Superior temporal gyrus (tissue), 1 donor: ENCODE data around the gene DGKQ.
"Not testable (repeated sequence)": the region's sequence is repeated elsewhere in the genome, so short reads cannot be mapped to it uniquely, and the experiment has no call there.

Experiments used
- DNase-seq: peaks from one replicate; pipeline ENCODE4 v3.0.0-alpha.2; 2016; ENCODE audit errors: extremely low spot score

The DGKQ gene

DNA sequence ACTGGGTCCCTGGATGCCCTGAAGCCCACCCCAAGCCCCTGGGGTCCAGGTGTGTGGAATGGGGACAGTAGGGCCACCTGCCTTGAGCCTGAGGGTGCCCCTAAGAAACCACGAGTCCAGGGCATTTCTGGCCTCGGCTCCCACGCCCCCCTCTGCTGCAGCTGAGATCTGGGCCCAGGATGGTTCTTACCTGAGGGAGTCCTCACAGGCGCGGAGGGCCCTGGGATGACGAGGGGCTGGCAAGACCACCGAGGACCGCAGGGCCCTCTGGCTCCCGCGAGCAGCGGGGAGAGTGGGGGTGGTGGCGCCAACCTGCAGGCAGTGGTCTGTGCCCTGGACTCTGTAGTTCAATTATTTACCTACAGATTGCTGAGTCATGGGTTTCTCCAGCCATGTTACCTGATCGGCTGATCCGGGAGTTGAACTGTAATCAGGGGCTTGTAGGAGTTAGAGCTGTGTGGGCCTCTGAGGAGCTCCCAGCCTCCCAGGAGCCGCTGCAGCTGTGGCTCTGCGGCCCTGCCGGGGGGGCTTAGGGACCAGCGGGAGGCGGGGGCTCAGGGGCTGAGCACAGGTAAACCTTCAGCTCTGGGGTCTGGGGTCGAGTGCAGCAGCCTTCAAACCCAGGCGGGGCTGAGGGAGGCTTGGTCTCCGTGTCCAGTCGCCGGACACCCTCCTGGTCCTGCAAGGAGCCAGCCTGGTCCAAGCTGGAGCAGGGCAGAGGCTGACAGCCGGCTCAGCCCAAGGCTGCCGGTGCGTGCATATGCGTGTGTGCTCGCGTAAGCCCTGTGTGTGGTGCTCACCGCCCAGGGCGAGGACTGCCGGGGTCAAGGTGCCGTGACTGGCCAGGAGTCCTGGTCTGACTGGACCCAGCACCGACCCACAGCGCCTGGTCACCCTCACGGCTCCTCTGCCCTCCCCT, 20.0 kb upstream of the DGKQ start, which contains the start of gene SLC26A1:
SLC26A1 (minus strand) TSS at position 294 of the 919 bp plus-strand sequence. CDS start 1,701 bp downstream, outside the sequence.
- no peak for DNase-seq

- DNase-seq: no peak
Measured at GRCh38 chr4:992297-993110, 19.1 kb upstream of the DGKQ start.

DNA sequence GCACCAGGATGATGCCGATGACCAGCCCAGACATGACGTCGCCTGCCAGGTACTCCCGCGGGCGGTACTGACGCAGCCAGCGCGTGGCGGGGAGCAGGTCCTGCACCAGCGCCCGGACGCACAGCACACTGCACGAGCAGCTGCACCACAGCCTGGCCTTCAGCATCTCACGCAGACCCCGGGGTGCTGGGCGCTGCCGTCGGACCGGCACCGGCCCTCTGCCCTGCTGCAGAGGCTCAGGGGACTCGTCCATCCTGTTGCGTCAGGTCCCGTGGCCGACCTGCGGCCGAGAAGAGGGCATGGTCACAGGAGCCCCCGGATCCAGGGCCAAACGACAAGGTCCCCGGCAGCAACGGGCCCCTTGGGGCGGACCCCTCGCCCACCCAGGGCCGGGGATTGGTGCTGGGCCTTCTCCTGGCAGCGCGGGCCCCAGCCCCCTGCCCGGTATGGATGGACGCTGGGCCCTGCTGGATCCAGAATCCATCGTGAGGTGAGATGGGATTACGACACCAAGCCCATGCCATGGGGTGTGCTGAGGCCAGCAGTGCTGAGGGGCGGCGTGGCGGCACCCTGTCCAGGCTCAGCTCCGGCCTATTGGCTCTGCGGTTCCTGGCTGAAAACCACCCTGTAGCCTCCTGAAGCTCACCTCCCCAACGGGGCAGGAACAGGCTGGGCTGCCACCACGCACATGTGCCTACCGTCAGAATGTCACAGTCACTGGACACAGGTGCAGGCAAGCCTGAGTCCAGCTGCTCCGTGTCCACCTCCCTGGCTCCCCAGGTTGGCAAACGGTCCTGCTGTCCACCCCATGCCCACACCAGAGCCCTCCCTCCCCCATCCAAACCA, 18.3 kb upstream of the DGKQ start:
- no peak for DNase-seq

- no peak for DNase-seq
Measured at GRCh38 chr4:990746-991367, 17.5 kb upstream of the DGKQ start.

GRCh38 chr4:989722-990471, 16.5 kb upstream of the DGKQ start:
- no peak for DNase-seq

DNA sequence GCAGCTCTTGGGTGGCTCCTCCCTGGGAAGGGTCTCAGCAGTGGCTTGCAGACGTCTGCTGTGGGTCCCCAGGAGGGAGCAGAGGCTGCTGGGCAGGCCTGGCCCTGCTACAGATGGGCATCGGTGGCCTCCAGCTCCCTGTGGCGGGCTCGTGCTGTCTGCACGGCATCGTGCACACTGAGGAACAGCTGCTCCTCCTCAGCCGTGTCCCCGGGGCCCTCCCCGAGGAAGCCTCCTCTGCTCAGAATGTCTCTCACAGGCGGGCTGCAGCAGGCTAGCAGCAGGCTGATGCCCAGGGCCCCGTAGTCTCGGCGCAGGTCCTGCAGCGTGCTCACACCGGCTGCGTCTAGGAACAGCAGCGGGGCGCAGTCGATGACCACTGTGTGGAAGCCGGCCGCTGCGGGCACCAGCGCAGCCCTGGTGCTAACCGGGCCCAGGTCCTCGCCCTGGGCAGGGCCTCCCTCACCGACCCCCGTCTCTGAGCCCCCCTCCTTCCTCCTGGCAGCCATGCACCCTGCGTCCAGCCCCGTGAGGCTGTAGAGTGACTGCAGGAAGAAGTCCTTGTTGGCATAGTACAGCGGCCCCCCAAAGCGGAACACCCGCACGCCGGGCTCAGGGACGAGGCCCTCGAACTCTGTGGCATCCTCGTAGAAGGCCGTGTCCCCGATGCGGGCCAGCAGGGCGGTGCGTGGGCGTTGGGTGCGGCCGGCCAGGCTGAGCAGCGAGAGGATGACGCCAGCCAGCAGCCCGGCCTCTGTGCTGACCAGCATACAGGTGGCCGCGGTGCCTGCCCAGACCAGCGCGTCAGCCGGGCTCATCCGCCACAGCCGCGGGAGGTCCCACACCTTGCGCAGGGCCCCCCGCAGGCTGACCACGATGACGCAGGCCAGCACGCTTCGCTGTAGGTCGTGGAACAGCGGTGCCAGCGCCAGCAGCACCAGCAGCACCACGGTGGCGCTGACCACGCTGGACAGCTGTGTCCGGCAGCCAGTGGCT, 15.7 kb upstream of the DGKQ start:
- DNase-seq: no peak

GRCh38 chr4:987624-988513, 14.5 kb upstream of the DGKQ start:
- no peak for DNase-seq

DNA sequence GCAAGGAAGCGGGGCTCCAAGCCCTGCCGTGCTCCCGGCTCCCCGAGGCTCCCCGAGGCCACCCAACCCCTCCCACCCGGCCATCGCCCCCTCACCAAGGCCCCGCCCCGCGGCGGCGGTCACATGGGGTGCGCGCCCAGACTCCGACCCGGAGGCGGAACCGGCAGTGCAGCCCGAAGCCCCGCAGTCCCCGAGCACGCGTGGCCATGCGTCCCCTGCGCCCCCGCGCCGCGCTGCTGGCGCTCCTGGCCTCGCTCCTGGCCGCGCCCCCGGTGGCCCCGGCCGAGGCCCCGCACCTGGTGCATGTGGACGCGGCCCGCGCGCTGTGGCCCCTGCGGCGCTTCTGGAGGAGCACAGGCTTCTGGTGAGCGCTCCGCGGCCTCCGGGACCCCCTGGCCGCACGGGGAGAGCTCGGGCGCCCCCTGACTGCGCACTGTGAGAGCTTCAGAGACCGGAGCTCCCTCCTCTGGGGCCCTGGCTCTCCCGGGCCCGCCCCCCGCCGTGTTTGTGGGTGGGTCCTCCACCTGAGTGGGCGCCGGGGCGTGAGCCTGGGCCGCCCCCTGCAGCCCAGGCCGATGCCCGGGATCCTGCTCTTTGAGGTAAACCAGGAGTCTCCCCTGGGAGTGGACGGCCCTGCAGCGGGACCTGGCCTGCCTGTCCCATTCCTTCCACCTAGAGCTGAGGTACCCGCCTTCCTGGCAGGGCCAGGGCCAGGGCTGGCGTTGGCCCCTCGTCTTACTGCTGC, 13.7 kb upstream of the DGKQ start, which contains the start of gene IDUA:
IDUA (plus strand) TSS at position 166 of the 745 bp plus-strand sequence; CDS start at position 207, 41 bp downstream.
- DNase-seq: peak; percentile 73

DNA sequence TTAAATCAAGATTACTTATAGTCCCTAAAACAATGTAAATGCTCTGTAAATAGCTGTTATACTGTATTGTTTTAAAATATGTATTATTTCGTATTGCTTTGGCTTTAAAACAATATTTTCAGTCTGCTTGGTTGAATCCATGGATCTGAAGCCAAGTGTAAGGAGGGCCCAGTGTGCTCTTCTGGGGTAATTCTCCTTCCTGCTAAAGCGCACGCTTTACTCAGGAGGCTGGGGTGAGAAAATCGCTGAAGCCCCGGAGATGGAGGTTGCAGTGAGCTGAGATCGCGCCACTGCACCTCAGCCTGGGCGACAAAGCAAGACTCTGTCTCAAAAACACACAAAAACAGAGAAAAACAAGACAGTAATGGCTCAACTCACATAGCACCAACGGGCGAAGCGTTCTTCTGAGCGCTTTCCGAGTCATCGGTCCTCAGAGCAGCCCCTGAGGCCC, 13.1 kb upstream of the DGKQ start:
- no peak for DNase-seq

DNA sequence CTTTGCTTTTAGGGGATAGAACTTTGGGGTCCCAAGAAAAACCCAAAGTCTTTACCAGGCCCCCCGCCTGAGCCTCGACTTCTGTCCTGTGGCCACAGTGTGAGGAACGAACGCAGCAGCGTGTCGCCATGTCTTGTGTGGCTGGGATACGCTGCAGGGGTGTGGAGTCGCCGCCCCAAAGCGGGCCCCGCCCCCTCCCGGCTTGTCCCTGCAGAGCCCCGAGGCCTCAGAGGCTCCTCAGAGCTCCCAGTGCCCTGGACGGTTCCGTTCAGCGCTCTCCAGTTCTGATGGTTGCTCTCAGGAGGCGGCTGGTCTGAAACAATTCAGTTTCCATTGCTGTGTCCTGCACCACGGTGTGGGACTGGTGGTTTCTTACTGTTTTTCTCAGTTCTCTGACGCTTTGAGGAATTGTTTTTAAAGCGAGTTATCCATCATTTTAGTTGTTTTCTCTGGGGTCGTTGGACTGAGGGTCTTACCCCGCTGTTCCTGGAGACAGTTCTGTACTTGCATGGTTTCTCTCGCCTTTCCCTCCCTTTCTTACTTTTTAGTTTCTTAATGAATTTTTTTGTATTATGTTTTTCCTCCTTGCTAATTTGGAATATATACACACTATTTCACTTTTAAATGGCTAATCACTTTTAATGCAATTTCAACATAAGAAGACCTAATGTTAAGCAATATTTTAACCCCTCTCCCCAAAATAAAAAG, 11.9 kb upstream of the DGKQ start:
- DNase-seq: no peak

GRCh38 chr4:984336-985054, 11.1 kb upstream of the DGKQ start:
- DNase-seq: no peak

- DNase-seq: no peak
Measured at GRCh38 chr4:982814-983213, 9.4 kb upstream of the DGKQ start.

- DNase-seq: no peak
Measured at GRCh38 chr4:982291-982690, 8.9 kb upstream of the DGKQ start.

GRCh38 chr4:978957-979701, 5.8 kb upstream of the DGKQ start:
- no peak for DNase-seq

DNA sequence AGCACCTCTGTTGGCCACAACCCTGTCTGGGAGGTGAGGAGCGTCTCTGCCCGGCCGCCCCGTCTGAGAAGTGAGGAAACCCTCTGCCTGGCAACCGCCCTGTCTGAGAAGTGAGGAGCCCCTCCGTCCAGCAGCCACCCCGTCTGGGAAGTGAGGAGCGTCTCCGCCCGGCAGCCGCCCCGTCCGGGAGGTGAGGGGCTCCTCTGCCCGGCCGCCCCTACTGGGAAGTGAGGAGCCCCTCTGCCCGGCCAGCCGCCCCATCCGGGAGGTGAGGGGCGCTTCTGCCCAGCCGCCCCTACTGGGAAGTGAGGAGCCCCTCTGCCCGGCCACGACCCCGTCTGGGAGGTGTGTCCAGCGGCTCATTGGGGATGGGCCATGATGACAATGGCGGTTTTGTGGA, 2.6 kb upstream of the DGKQ start:
- not testable (repeated sequence) for DNase-seq
